Fibroblast of lung (primary cell): ENCODE results near the gene LCA5L. TPM values are rescaled to one million over a fixed set of nuclear protein-coding genes. Genes with fewer than 3 reads are reported as not detected.
A peak's percentile ranks its signal among the peaks of the same experiment; 100 is the strongest.
"Not testable (repeated sequence)": the region's sequence is repeated elsewhere in the genome, so short reads cannot be mapped to it uniquely, and the experiment has no call there.

ENCODE experiments used
- DNase-seq, 2 donors: peaks; one replicate each; pipeline versions ENCODE4 v3.0.0 to v3.0.0-alpha.2; 2010; ENCODE audit warnings: low read depth in 2 of 2
- H2AFZ ChIP-seq: 2 replicates; pipeline ENCODE4 v1.5.1; 2012; ENCODE audit warnings: low read length, control low read depth, inconsistent platforms
- H3K27ac ChIP-seq: 2 replicates; pipeline ENCODE4 v1.5.1; 2011; ENCODE audit warnings: low read length, control low read depth; ENCODE audit not compliant: insufficient read depth
- H3K27me3 ChIP-seq: 2 replicates; pipeline ENCODE4 v1.5.1; 2011; ENCODE audit warnings: mild to moderate bottlenecking, low read length; ENCODE audit not compliant: control insufficient read depth, insufficient read depth
- H3K36me3 ChIP-seq: 2 replicates; pipeline ENCODE4 v1.5.1; 2011; ENCODE audit warnings: low read length; ENCODE audit not compliant: control insufficient read depth, insufficient read depth
- H3K4me1 ChIP-seq: 2 replicates; pipeline ENCODE4 v1.5.1; 2011; ENCODE audit warnings: low read length; ENCODE audit not compliant: control insufficient read depth, insufficient read depth; ENCODE audit errors: extremely low read depth
- H3K4me2 ChIP-seq: 2 replicates; pipeline ENCODE4 v1.5.1; 2011; ENCODE audit warnings: low read length, control low read depth; ENCODE audit not compliant: insufficient read depth; ENCODE audit errors: extremely low read depth
- H3K4me3 ChIP-seq, 4 experiments: fragments of 200-600 bp in 1 of 4; sonication (generic) in 1 of 4; replicated peaks in 1 of 4; 2 replicates each; pipeline ENCODE4 v1.5.1; 2011 to 2016; ENCODE audit warnings: low read length in 4 of 4, low read depth in 3 of 4, mild to moderate bottlenecking in 3 of 4, control low read depth in 2 of 4, inconsistent platforms in 1 of 4, mixed read lengths in 1 of 4; ENCODE audit not compliant: insufficient read depth in 1 of 4; ENCODE audit errors: control extremely low read depth in 1 of 4
- H3K79me2 ChIP-seq: 2 replicates; pipeline ENCODE4 v1.5.1; 2012; ENCODE audit warnings: mild to moderate bottlenecking, low read length, inconsistent platforms; ENCODE audit not compliant: control insufficient read depth, insufficient read depth
- H3K9ac ChIP-seq: 2 replicates; pipeline ENCODE4 v1.5.1; 2011; ENCODE audit warnings: mild to moderate bottlenecking, low read length, control low read depth; ENCODE audit not compliant: insufficient read depth
- H3K9me3 ChIP-seq: 2 replicates; pipeline ENCODE4 v1.5.1; 2012; ENCODE audit warnings: low read depth, low read length; ENCODE audit not compliant: control insufficient read depth, insufficient read depth
- H4K20me1 ChIP-seq: 2 replicates; pipeline ENCODE4 v1.5.1; 2011; ENCODE audit warnings: low read length; ENCODE audit not compliant: control insufficient read depth, insufficient read depth; ENCODE audit errors: extremely low read depth
- CTCF ChIP-seq, 2 donors: IDR thresholded peaks in 1 of 2; conservative IDR thresholded peaks in 1 of 2; 1 replicate in 1 of 2; 2 replicates in 1 of 2; pipeline ENCODE4 v1.5.1; 2011 to 2012; ENCODE audit warnings: low read length in 2 of 2, control low read depth in 1 of 2, inconsistent platforms in 1 of 2, low read depth in 1 of 2, mild to moderate bottlenecking in 1 of 2
- EZH2 ChIP-seq: IDR thresholded peaks from 2 replicates; pipeline ENCODE4 v1.5.1; 2012; ENCODE audit warnings: low read length, control low read depth, mild to moderate bottlenecking; ENCODE audit errors: missing control alignments
- polyA plus RNA-seq, 2 donors: library from polyadenylated mRNA; depleted of rRNA in 1 of 2; stranded (reverse) in 1 of 2; unstranded in 1 of 2; fragments of >200 nt; gene quantifications; 2 replicates each; pipeline ENCODE4 v1.2.1, GENCODE V29; 2011 to 2012; ENCODE audit warnings: missing spikeins in 1 of 2
- total RNA-seq: library from RNA; depleted of rRNA; stranded (reverse); fragments of >200 nt; gene quantifications from 2 replicates; pipeline ENCODE4 v1.2.1, GENCODE V29; 2014

The LCA5L gene
- total and polyA plus RNA-seq, 2 donors (not counting 1 experiment from before 2014, with no cell fraction given): 0.66 to 1.0 TPM

DNA sequence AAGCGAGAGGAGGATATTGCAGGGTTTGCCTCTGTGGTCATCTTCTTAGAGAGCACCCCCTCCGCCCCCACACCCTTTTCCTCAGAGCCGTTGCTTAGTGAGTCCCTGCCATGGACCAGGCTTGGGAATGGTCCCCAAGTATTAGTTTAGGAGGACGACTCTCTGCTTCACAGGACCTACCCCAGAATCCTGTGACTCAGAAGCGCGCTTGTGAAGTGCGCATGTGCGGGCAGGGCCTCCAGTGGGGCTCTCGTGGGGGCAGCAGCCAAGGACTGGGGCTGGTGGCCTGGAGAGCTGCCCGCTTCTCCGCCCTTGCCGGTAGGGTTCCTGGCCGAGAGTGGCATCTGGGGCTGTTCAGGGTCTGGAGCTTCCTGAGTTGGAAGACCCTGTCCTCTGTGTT, 59.4 kb downstream of the LCA5L start:
- Histone ChIP-seq H3K4me2 (peak overlapping the region; percentile 58), H3K79me2 (peaks cover 26% of the 10 kb centered on the region), H2AFZ (peak overlapping the region; percentile 12), H3K4me1 (peaks cover 9% of the 10 kb centered on the region), H3K36me3 (no peaks in the 10 kb centered on the region), H3K27me3 (no peaks in the 10 kb centered on the region), H3K27ac (peak overlapping the region; percentile 23), H3K9ac (no peak overlapping the region), H3K4me3 (peak overlapping the region in 3 of 4 experiments; percentile 12 to 53 (median 27)), H4K20me1 (no peaks in the 10 kb centered on the region), H3K9me3 (no peaks in the 10 kb centered on the region)
- DNase-seq: peak in 1 of 2 donors; percentile 17
- no peak for TF ChIP-seq CTCF (conservative IDR thresholded peaks at IDR 0.05 in 1 of 2, IDR thresholded peaks at IDR 0.05 in 1 of 2; ENCODE audit: low read depth in 1 of 2, low read length in 2 of 2)
- TF ChIP-seq EZH2: no peak

GRCh38 chr21:39385299-39386145, 60.1 kb downstream of the LCA5L start:
- no peaks in the 10 kb centered on the region for H3K36me3 ChIP-seq
- H2AFZ ChIP-seq: peak overlapping the region; percentile 35
- H3K27me3 ChIP-seq: no peaks in the 10 kb centered on the region
- H3K4me1 ChIP-seq: peaks cover 9% of the 10 kb centered on the region
- H3K9me3 ChIP-seq: no peaks in the 10 kb centered on the region
- no peak overlapping the region for H3K9ac ChIP-seq
- no peaks in the 10 kb centered on the region for H4K20me1 ChIP-seq
- H3K27ac ChIP-seq: peak overlapping the region; percentile 23
- peak overlapping the region in 3 of 4 experiments; percentile 31 to 53 (median 47) for H3K4me3 ChIP-seq
- peaks cover 27% of the 10 kb centered on the region for H3K79me2 ChIP-seq
- H3K4me2 ChIP-seq: peak overlapping the region; percentile 65
- DNase-seq: peak; percentile 77 to 82
- no peak for TF ChIP-seq EZH2
- TF ChIP-seq CTCF (conservative IDR thresholded peaks at IDR 0.05 in 1 of 2, IDR thresholded peaks at IDR 0.05 in 1 of 2; ENCODE audit: low read depth in 1 of 2, low read length in 2 of 2): no peak

DNA sequence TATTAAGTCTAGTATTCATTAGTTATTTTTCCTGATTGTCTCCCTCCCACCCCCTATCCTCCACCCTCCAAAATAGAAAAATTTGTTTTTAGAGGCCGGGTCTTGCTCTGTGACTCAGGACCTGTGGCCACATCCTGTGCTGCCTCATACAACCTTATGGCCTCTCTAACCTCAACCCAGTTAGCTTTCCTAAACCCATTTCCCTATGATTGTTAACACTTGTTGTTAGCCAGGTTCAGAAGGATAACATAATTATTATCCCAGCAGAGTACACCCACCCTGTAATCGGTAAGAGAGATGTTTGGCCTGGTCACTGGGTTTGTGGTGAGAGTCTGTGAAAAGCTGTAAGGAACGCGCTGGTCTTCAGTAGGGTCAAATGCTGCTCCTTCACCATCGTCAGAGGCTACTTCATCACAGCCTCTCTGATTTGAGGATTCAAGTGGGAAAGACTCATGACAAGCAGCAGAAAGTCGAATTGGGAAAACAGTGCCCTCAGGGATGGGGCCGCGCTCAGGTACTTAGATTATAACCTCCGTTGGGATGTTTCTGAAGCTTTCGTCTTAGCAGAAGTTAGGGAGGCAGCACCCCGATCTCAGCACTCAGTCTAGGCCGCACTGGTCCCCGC, 60.8 kb downstream of the LCA5L start:
- peak; percentile 42 to 65 for DNase-seq
- H3K9ac ChIP-seq: no peak overlapping the region
- H3K9me3 ChIP-seq: no peaks in the 10 kb centered on the region
- TF ChIP-seq EZH2: no peak
- no peak for TF ChIP-seq CTCF (conservative IDR thresholded peaks at IDR 0.05 in 1 of 2, IDR thresholded peaks at IDR 0.05 in 1 of 2; ENCODE audit: low read depth in 1 of 2, low read length in 2 of 2)
- peaks cover 9% of the 10 kb centered on the region for H3K4me1 ChIP-seq
- H3K27ac ChIP-seq: peak overlapping the region; percentile 27
- H3K36me3 ChIP-seq: no peaks in the 10 kb centered on the region
- no peaks in the 10 kb centered on the region for H3K27me3 ChIP-seq
- peak overlapping the region; percentile 33 for H3K4me2 ChIP-seq
- H2AFZ ChIP-seq: no peak overlapping the region
- peaks cover 26% of the 10 kb centered on the region for H3K79me2 ChIP-seq
- H4K20me1 ChIP-seq: no peaks in the 10 kb centered on the region
- no peak overlapping the region for H3K4me3 ChIP-seq

DNA sequence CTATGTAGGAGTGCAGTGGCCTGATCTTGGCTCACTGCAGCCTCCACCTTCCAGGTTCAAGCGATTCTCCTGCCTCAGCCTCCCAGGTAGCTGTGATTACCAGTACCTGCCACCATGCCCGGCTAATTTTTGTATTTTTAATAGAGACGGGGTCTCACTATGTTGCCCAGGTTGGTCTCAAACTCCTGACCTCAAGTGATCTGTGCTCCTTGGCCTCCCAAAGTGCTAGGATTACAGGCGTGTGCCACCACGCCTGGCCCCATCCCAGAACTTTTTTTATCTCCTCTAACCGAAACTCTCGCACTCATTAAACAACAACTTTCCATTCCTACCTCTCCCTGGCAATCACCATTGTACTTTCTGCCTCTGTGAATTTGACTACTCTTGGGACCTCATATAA, 63.5 kb downstream of the LCA5L start:
- H3K4me1 ChIP-seq, H3K27me3 ChIP-seq, H2AFZ ChIP-seq, DNase-seq, H3K27ac ChIP-seq, H3K4me2 ChIP-seq, H3K9me3 ChIP-seq, H3K9ac ChIP-seq, H4K20me1 ChIP-seq, H3K36me3 ChIP-seq, H3K4me3 ChIP-seq: not testable (repeated sequence)
- H3K79me2 ChIP-seq: peaks cover 20% of the 10 kb centered on the region
